SK-N-SH (cell line): ENCODE results near the gene CUBN.

ENCODE experiments used
- EP300 ChIP-seq, 2 experiments: IDR thresholded peaks; 2 replicates each; pipeline versions ENCODE4 v1.4.0 to v1.6.1; 2012; ENCODE audit warnings: borderline replicate concordance in 1 of 2, low read depth in 1 of 2, low read length in 1 of 2
- GABPA ChIP-seq: IDR thresholded peaks from 2 replicates; pipeline ENCODE4 v1.4.0; 2012; ENCODE audit warnings: low read depth, mild to moderate bottlenecking
- MEF2A ChIP-seq: IDR thresholded peaks from 2 replicates; pipeline ENCODE4 v1.4.0; 2012; ENCODE audit warnings: low read depth, borderline replicate concordance
- MXI1 ChIP-seq: IDR thresholded peaks from 2 replicates; pipeline ENCODE4 v1.6.1; 2012; ENCODE audit warnings: mild to moderate bottlenecking, low read depth, low read length, improper control_type of control experiment
- NRF1 ChIP-seq: IDR thresholded peaks from 2 replicates; pipeline ENCODE4 v1.6.1; 2012; ENCODE audit warnings: low read depth, mild to moderate bottlenecking, low read length
- POLR2AphosphoS5 ChIP-seq: IDR thresholded peaks from 2 replicates; pipeline ENCODE4 v1.6.1; 2012; ENCODE audit warnings: low read depth, low read length
- RCOR1 ChIP-seq: fragments of 150-350 bp; IDR thresholded peaks from 2 replicates; pipeline ENCODE4 v1.6.1; 2017; ENCODE audit warnings: antibody characterized with exemption, low read length
- RFX5 ChIP-seq: IDR thresholded peaks from 2 replicates; pipeline ENCODE4 v1.6.1; 2012; ENCODE audit warnings: mild to moderate bottlenecking, improper control_type of control experiment, low read length
- SMC3 ChIP-seq: IDR thresholded peaks from 2 replicates; pipeline ENCODE4 v1.6.1; 2012; ENCODE audit warnings: low read depth, low read length, improper control_type of control experiment
- TCF12 ChIP-seq: IDR thresholded peaks from 2 replicates; pipeline ENCODE4 v1.4.0; 2012
- TF ChIP-seq, protein P1 (sequence below): fragments of 200-600 bp; sonication (generic); IDR thresholded peaks from 2 replicates; pipeline ENCODE4 v1.6.1; 2017; ENCODE audit warnings: antibody characterized with exemption, mild to moderate bottlenecking, moderate library complexity
- TF ChIP-seq, protein P2 (sequence below): IDR thresholded peaks from 2 replicates; pipeline ENCODE4 v1.6.1; 2012; ENCODE audit warnings: mild to moderate bottlenecking, low read depth, low read length, moderate library complexity
- TF ChIP-seq, protein P3 (sequence below): IDR thresholded peaks from 2 replicates; pipeline ENCODE4; 2012
- TF ChIP-seq, protein P4 (sequence below): fragments of 150-350 bp; IDR thresholded peaks from 2 replicates; pipeline ENCODE4 v1.6.1; 2017; ENCODE audit warnings: antibody characterized with exemption, low read length, low read depth, borderline replicate concordance

DNA sequence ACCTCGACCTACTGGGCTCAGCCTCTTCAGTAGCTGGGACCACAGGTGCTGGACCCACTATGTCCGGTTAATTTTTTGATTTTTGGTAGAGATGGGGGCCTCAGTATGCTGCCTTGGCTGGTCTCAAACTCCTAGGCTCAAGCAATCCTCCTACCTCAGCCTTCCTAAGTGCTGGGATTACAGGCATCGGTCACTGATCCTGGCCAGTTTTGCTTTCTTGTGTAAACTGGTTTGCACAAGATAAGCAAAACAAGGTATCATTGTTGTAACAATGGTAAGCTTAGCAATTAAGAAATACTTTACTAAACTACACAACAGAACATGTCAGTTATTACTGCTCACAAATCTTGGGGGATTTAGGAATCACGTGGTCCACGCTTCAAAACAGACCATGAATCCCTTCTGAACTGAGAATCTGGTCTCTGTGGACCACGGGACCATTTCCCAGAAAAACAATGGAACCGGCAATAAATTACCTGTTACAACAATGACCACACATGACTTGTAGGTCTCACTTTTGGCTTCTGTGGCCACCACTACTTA lies 349.2 kb downstream of the CUBN start:
- TF ChIP-seq EP300 (IDR thresholded peaks at IDR 0.05; ENCODE audit: borderline replicate concordance in 1 of 2, low read depth in 1 of 2, low read length in 1 of 2) (no peak), GABPA (no peak), MEF2A (no peak), NRF1 (no peak), TCF12 (no peak), RFX5 (no peak), MXI1 (no peak), SMC3 (no peak), POLR2AphosphoS5 (no peak), RCOR1 (no peak)
- TF ChIP-seq, protein P1, sequence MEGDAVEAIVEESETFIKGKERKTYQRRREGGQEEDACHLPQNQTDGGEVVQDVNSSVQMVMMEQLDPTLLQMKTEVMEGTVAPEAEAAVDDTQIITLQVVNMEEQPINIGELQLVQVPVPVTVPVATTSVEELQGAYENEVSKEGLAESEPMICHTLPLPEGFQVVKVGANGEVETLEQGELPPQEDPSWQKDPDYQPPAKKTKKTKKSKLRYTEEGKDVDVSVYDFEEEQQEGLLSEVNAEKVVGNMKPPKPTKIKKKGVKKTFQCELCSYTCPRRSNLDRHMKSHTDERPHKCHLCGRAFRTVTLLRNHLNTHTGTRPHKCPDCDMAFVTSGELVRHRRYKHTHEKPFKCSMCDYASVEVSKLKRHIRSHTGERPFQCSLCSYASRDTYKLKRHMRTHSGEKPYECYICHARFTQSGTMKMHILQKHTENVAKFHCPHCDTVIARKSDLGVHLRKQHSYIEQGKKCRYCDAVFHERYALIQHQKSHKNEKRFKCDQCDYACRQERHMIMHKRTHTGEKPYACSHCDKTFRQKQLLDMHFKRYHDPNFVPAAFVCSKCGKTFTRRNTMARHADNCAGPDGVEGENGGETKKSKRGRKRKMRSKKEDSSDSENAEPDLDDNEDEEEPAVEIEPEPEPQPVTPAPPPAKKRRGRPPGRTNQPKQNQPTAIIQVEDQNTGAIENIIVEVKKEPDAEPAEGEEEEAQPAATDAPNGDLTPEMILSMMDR: no peak
- TF ChIP-seq, protein P2, sequence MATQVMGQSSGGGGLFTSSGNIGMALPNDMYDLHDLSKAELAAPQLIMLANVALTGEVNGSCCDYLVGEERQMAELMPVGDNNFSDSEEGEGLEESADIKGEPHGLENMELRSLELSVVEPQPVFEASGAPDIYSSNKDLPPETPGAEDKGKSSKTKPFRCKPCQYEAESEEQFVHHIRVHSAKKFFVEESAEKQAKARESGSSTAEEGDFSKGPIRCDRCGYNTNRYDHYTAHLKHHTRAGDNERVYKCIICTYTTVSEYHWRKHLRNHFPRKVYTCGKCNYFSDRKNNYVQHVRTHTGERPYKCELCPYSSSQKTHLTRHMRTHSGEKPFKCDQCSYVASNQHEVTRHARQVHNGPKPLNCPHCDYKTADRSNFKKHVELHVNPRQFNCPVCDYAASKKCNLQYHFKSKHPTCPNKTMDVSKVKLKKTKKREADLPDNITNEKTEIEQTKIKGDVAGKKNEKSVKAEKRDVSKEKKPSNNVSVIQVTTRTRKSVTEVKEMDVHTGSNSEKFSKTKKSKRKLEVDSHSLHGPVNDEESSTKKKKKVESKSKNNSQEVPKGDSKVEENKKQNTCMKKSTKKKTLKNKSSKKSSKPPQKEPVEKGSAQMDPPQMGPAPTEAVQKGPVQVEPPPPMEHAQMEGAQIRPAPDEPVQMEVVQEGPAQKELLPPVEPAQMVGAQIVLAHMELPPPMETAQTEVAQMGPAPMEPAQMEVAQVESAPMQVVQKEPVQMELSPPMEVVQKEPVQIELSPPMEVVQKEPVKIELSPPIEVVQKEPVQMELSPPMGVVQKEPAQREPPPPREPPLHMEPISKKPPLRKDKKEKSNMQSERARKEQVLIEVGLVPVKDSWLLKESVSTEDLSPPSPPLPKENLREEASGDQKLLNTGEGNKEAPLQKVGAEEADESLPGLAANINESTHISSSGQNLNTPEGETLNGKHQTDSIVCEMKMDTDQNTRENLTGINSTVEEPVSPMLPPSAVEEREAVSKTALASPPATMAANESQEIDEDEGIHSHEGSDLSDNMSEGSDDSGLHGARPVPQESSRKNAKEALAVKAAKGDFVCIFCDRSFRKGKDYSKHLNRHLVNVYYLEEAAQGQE: no peak
- TF ChIP-seq, protein P3, sequence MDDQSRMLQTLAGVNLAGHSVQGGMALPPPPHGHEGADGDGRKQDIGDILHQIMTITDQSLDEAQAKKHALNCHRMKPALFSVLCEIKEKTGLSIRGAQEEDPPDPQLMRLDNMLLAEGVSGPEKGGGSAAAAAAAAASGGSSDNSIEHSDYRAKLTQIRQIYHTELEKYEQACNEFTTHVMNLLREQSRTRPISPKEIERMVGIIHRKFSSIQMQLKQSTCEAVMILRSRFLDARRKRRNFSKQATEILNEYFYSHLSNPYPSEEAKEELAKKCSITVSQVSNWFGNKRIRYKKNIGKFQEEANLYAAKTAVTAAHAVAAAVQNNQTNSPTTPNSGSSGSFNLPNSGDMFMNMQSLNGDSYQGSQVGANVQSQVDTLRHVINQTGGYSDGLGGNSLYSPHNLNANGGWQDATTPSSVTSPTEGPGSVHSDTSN: no peak
- TF ChIP-seq, protein P4, sequence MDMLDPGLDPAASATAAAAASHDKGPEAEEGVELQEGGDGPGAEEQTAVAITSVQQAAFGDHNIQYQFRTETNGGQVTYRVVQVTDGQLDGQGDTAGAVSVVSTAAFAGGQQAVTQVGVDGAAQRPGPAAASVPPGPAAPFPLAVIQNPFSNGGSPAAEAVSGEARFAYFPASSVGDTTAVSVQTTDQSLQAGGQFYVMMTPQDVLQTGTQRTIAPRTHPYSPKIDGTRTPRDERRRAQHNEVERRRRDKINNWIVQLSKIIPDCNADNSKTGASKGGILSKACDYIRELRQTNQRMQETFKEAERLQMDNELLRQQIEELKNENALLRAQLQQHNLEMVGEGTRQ: no peak
